Small intestine (tissue), 7 donors: ENCODE measurements around the gene PRSS36. TPM values are rescaled to one million over a fixed set of nuclear protein-coding genes. Genes with fewer than 3 reads are reported as not detected.
"Not testable (repeated sequence)": the region's sequence is repeated elsewhere in the genome, so short reads cannot be mapped to it uniquely, and the experiment has no call there.

Experiments used
- DNase-seq, 2 donors: peaks; one replicate each; pipeline versions ENCODE4 v3.0.0 to v3.0.0-alpha.2; 2013
- FAIRE-seq: peaks from 2 replicates; lab custom pipeline; 2012; peaks lifted over from hg19 to GRCh38; lab: Jason Lieb, UNC
- H3K27ac ChIP-seq, 3 donors: one replicate each; pipeline ENCODE4 v1.5.1; 2013; ENCODE audit warnings: low read length in 2 of 3, mild to moderate bottlenecking in 2 of 3, control low read depth in 1 of 3, inconsistent platforms in 1 of 3, low read depth in 1 of 3, moderate library complexity in 1 of 3
- H3K27me3 ChIP-seq, 3 donors: one replicate each; pipeline ENCODE4 v1.6.1; 2013; ENCODE audit warnings: low read length in 3 of 3, inconsistent platforms in 1 of 3; ENCODE audit not compliant: control insufficient read depth in 3 of 3, insufficient read depth in 3 of 3
- H3K36me3 ChIP-seq, 3 donors: one replicate each; pipeline ENCODE4 v1.6.1; 2013; ENCODE audit warnings: low read length in 3 of 3, inconsistent platforms in 1 of 3, low read depth in 1 of 3, mild to moderate bottlenecking in 1 of 3, moderate library complexity in 1 of 3; ENCODE audit not compliant: control insufficient read depth in 3 of 3, insufficient read depth in 2 of 3
- H3K4me1 ChIP-seq, 3 donors: one replicate each; pipeline ENCODE4 v1.6.1; 2013; ENCODE audit warnings: low read length in 2 of 3, inconsistent platforms in 1 of 3, low read depth in 1 of 3, mild to moderate bottlenecking in 1 of 3, moderate library complexity in 1 of 3; ENCODE audit not compliant: control insufficient read depth in 3 of 3, insufficient read depth in 2 of 3
- H3K4me3 ChIP-seq, 3 donors: one replicate each; pipeline ENCODE4 v1.5.1; 2013; ENCODE audit warnings: low read length in 3 of 3, control low read depth in 1 of 3, inconsistent platforms in 1 of 3, low read depth in 1 of 3, mild to moderate bottlenecking in 1 of 3, moderate library complexity in 1 of 3
- H3K9me3 ChIP-seq, 2 donors: one replicate each; pipeline ENCODE4 v1.6.1; 2013; ENCODE audit warnings: low read depth in 1 of 2, low read length in 1 of 2; ENCODE audit not compliant: control insufficient read depth in 2 of 2, insufficient read depth in 1 of 2
- WGBS, 3 donors: extraction: QIAGEN DNeasy Blood & Tissue Kit; methylation state at CpG; one replicate each; pipeline ENCODE4 v1.1.7; 2013; 5-methylcytosine and 5-hydroxymethylcytosine counted together
- polyA plus RNA-seq, 4 donors: library from polyadenylated mRNA; stranded (reverse) in 3 of 4; unstranded in 1 of 4; fragments of 200-250 nt in 3 of 4; fragments of 120-200 nt in 1 of 4; gene quantifications; one replicate each; pipeline versions ENCODE4 v1.2.1 to v1.2.3, GENCODE V29; 2013
- donor health status: healthy with polysubstance abuse.
- donor health status: control.
- donor health status: control.
- donor health status: Bipolar disorder and iron deficiency.
- donor health status: healthy.

The PRSS36 gene
- polyA plus RNA-seq, 4 donors: 2.5 to 19.2 (median 8.1) TPM

GRCh38 chr16:31149332-31149731 is 534 bp downstream of the PRSS36 start:
- Histone ChIP-seq H3K36me3 (no peaks in the 10 kb centered on the region), H3K9me3 (no peaks in the 10 kb centered on the region), H3K4me1 (peaks cover 0 to 8% (median 0%) of the 10 kb centered on the region in 3 donors), H3K27ac (no peak overlapping the region), H3K27me3 (peaks cover 0 to 8% (median 0%) of the 10 kb centered on the region in 3 donors), H3K4me3 (no peak overlapping the region)
- WGBS, 3 donors: 76 to 84% (median 79%) methylated on average over 5 of the region's 5 CpGs
- DNase-seq: no peak
- FAIRE-seq: no peak

DNA sequence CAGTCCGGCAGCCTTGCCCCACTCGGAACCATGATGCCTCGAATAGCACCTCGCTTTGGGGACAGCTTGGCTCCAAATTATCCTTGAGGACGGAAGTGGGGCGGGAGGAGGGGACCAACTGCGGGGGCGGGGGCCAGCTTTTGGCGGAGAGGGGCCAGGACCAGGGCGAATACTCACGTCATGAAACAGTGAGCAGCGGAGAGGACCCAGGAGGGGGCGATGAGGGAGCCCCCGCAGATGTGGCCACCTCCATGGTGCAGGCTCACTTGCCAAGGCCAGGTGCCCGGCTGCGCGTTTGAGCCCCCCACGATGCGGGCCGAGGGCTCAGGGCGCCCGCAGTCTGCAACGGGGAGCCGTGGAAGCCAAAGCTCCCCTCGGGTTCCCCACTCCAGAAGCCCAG is 970 bp downstream of the PRSS36 start:
- H3K27me3 ChIP-seq: peaks cover 0 to 8% (median 0%) of the 10 kb centered on the region in 3 donors
- WGBS, 3 donors: 84 to 86% (median 85%) methylated on average over 22 to 25 of the region's 25 CpGs
- FAIRE-seq: no peak
- H3K9me3 ChIP-seq: no peaks in the 10 kb centered on the region
- no peak overlapping the region for H3K4me3 ChIP-seq
- H3K27ac ChIP-seq: no peak overlapping the region
- peaks cover 0 to 8% (median 0%) of the 10 kb centered on the region in 3 donors for H3K4me1 ChIP-seq
- no peak for DNase-seq
- no peaks in the 10 kb centered on the region for H3K36me3 ChIP-seq

GRCh38 chr16:31148281-31148728 is 1.6 kb downstream of the PRSS36 start:
- Histone ChIP-seq H3K27me3 (peaks cover 0 to 8% (median 0%) of the 10 kb centered on the region in 3 donors), H3K27ac (no peak overlapping the region), H3K9me3 (no peaks in the 10 kb centered on the region), H3K4me3 (peak overlapping the region in 2 of 3 donors; percentile 16 to 21), H3K4me1 (peaks cover 0 to 8% (median 0%) of the 10 kb centered on the region in 3 donors), H3K36me3 (no peaks in the 10 kb centered on the region)
- no peak for FAIRE-seq
- peak; percentile 87 to 88 for DNase-seq
- WGBS, 3 donors: 8 to 33% (median 32%) methylated on average over 27 to 40 of the region's 40 CpGs

GRCh38 chr16:31147574-31147973 is 2.3 kb downstream of the PRSS36 start:
- no peak for FAIRE-seq

DNA sequence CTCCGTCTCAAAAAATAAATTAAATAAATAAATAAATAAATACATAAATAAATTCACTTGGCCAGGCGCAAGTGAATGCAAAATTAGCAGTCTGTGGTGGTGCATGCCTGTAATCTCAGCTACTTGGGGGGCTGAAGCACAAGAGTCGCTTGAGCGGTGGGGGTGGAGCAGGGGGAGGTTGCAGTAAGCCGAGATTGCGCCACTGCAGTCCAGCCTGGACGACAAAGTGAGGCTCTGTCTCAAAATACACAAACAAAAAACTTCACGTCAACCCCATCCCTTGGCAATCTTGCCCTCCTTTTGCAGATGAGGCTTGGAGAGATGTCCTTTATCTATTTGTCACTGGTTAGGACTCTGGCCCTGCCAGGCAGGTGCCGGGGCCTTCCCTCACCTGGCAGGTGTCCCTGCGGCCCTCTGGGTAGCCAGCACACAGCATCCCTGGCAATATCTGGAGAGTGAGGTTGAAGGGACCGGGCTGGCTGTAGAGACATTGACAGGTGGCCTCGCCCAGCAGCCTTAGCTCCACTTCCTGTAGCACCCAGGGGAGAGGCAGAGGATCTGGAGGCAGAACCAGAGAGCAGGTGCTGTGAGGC is 4.4 kb downstream of the PRSS36 start:
- Histone ChIP-seq H3K4me3 (no peak overlapping the region), H3K36me3 (no peaks in the 10 kb centered on the region), H3K4me1 (peaks cover 4 to 26% (median 5%) of the 10 kb centered on the region in 3 donors), H3K27me3 (peaks cover 0 to 8% (median 0%) of the 10 kb centered on the region in 3 donors), H3K27ac (no peak overlapping the region), H3K9me3 (no peaks in the 10 kb centered on the region)
- DNase-seq (no peak), FAIRE-seq (no peak)
- 58 to 71% (median 68%) methylated on average over 12 of the region's 12 CpGs for WGBS, 3 donors

More at GRCh38 chr16:31147574-31147973, 2.3 kb downstream of the PRSS36 start:
- H3K27ac ChIP-seq: no peak overlapping the region
- H3K4me1 ChIP-seq: peaks cover 0 to 11% (median 2%) of the 10 kb centered on the region in 3 donors
- no peak for DNase-seq
- H3K27me3 ChIP-seq: peaks cover 0 to 8% (median 0%) of the 10 kb centered on the region in 3 donors
- no peaks in the 10 kb centered on the region for H3K36me3 ChIP-seq
- 88 to 95% (median 90%) methylated on average over 3 of the region's 3 CpGs for WGBS, 3 donors
- no peak overlapping the region for H3K4me3 ChIP-seq
- H3K9me3 ChIP-seq: no peaks in the 10 kb centered on the region

DNA sequence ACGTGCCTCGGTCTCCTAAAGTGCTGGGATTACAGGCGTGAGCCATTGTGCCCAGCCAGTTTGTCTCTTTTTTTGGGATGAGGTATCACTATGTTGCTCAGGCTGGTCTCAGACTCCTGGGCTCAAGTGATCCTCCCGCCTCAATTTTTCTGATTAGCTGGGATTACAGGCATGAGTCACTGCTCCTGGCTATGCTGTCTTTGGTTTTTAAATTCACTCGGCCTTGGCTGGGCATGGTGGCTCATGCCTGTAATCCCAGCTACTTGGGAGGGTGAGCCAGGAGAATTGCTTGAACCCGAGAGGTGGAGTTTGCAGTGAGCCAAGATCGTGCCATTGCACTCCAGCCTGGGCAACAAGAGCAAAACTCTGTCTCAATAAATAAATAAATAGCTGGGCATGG is 5.4 kb downstream of the PRSS36 start:
- H3K27me3 ChIP-seq: not testable (repeated sequence)

GRCh38 chr16:31143694-31144148 is 6.1 kb downstream of the PRSS36 start:
- H3K4me3 ChIP-seq: no peak overlapping the region
- no peaks in the 10 kb centered on the region for H3K36me3 ChIP-seq
- no peak overlapping the region for H3K27ac ChIP-seq
- peaks cover 4 to 37% (median 8%) of the 10 kb centered on the region in 3 donors for H3K4me1 ChIP-seq
- WGBS, 3 donors: 91 to 96% (median 94%) methylated on average over 8 of the region's 8 CpGs
- no peak for FAIRE-seq
- H3K9me3 ChIP-seq: no peaks in the 10 kb centered on the region
- no peak for DNase-seq
- peaks cover 0 to 8% (median 0%) of the 10 kb centered on the region in 3 donors for H3K27me3 ChIP-seq

More for the DNA sequence above, 5.4 kb downstream of the PRSS36 start:
- H3K4me3 ChIP-seq, H3K27ac ChIP-seq, H3K9me3 ChIP-seq, H3K36me3 ChIP-seq, DNase-seq, FAIRE-seq: not testable (repeated sequence)
- 82 to 87% (median 85%) methylated on average over 7 of the region's 7 CpGs for WGBS, 3 donors
- H3K4me1 ChIP-seq: peaks cover 4 to 30% (median 5%) of the 10 kb centered on the region in 3 donors

GRCh38 chr16:31143011-31143693 is 6.7 kb downstream of the PRSS36 start:
- DNase-seq (no peak), FAIRE-seq (no peak)
- Histone ChIP-seq H3K27me3 (peaks cover 0 to 8% (median 0%) of the 10 kb centered on the region in 3 donors), H3K4me1 (peaks cover 4 to 41% (median 9%) of the 10 kb centered on the region in 3 donors), H3K4me3 (peak overlapping the region in 1 of 3 donors; percentile 56), H3K36me3 (no peaks in the 10 kb centered on the region), H3K27ac (peak overlapping the region in 2 of 3 donors; percentile 89 to 99), H3K9me3 (no peaks in the 10 kb centered on the region)
- 63 to 69% (median 67%) methylated on average over 19 to 22 of the region's 22 CpGs for WGBS, 3 donors
